Measurements from ENCODE around the gene CHTF8. TPM values are rescaled to one million over a fixed set of nuclear protein-coding genes. Genes with fewer than 3 reads are reported as not detected.
"Not testable (repeated sequence)": the region's sequence is repeated elsewhere in the genome, so short reads cannot be mapped to it uniquely, and the experiment has no call there.

CHTF8 gene
- total RNA-seq, 1 donor from 2014 or later, result 86.4 TPM

DNA sequence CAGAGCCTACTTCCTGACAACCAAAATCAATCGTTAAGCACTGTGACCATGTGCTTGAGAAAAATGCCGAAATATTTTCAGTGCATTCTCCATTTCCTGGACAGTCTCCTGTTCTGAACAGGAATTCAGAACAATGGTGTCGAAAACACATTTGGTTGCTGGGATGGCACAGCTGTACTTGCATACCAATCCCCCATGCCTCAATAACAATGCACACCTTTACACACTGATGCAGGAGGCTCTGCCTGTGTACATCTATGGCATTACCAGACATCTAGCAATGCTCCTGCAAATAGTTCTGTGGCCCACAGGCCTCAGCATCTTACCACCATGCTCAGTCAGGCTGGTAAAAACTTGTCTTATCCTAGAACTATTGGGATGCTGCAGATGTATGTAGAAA lies 6.2 kb downstream of the CHTF8 start:
- Histone ChIP-seq H3K79me2 (ENCODE audit: insufficient read depth, low read length) (peaks cover 77% of the 10 kb centered on the region), H3K27ac (ENCODE audit: low read depth, low read length) (no peak overlapping the region), H3K4me1 (ENCODE audit: insufficient read depth, low read length) (peaks cover 4% of the 10 kb centered on the region), H3K9ac (ENCODE audit: low read length) (no peak overlapping the region), H2AFZ (ENCODE audit: low read depth, low read length) (no peak overlapping the region), H3K4me2 (ENCODE audit: low read length) (no peak overlapping the region), H3K4me3 (ENCODE audit: insufficient read depth, low read depth, low read length) (no peak overlapping the region), H3K27me3 (ENCODE audit: insufficient read depth, low read length) (no peaks in the 10 kb centered on the region), H3K36me3 (ENCODE audit: insufficient read depth, low read length) (no peaks in the 10 kb centered on the region), H3K9me3 (ENCODE audit: insufficient read depth, low read depth, low read length) (no peaks in the 10 kb centered on the region), H4K20me1 (ENCODE audit: insufficient read depth, low read length) (peaks cover 72% of the 10 kb centered on the region)
- no peaks in the 10 kb centered on the region for H3K9me3 Mint-ChIP-seq (ENCODE audit: unreplicated experiment)
- peaks cover 7% of the 10 kb centered on the region for H3K36me3 Mint-ChIP-seq (ENCODE audit: low read depth, unreplicated experiment)
- no peak overlapping the region for H3K27ac Mint-ChIP-seq (ENCODE audit: unreplicated experiment)
- DNase-seq (ENCODE audit: low read depth), result no peak
- TF ChIP-seq, protein P1, sequence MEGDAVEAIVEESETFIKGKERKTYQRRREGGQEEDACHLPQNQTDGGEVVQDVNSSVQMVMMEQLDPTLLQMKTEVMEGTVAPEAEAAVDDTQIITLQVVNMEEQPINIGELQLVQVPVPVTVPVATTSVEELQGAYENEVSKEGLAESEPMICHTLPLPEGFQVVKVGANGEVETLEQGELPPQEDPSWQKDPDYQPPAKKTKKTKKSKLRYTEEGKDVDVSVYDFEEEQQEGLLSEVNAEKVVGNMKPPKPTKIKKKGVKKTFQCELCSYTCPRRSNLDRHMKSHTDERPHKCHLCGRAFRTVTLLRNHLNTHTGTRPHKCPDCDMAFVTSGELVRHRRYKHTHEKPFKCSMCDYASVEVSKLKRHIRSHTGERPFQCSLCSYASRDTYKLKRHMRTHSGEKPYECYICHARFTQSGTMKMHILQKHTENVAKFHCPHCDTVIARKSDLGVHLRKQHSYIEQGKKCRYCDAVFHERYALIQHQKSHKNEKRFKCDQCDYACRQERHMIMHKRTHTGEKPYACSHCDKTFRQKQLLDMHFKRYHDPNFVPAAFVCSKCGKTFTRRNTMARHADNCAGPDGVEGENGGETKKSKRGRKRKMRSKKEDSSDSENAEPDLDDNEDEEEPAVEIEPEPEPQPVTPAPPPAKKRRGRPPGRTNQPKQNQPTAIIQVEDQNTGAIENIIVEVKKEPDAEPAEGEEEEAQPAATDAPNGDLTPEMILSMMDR (IDR thresholded peaks at IDR 0.05; ENCODE audit: insufficient read depth, low read depth, low read length), result no peak
- TF ChIP-seq EZH2 (IDR thresholded peaks at IDR 0.05; ENCODE audit: insufficient read depth, low read length), result no peak
- FAIRE-seq, result no peak
- H3K27me3 Mint-ChIP-seq (ENCODE audit: low read depth, unreplicated experiment), result no peaks in the 10 kb centered on the region
- peaks cover 17% of the 10 kb centered on the region for H3K4me1 Mint-ChIP-seq (ENCODE audit: low read depth, unreplicated experiment)
- H3K4me3 Mint-ChIP-seq (ENCODE audit: unreplicated experiment), result no peak overlapping the region

DNA sequence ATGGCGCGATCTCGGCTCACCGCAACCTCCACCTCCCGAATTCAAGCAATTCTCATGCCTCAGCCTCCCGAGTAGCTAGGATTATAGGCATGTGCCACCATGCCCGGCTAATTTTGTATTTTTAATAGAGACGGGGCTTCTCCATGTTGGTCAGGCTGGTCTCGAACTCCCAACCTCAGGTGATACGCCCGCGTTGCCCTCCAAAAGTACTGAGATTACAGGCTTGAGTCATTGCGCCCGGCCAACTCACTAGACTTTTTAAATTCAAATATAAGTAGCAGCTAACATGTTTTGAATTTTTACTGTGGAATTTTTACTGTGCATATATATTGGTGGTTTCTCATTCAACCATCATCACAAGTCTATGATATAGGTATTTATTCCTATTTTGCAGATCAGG lies 7.4 kb downstream of the CHTF8 start:
- H3K27me3 Mint-ChIP-seq (ENCODE audit: low read depth, unreplicated experiment); H3K4me2 ChIP-seq (ENCODE audit: low read length); H3K4me1 ChIP-seq (ENCODE audit: insufficient read depth, low read length); H3K27me3 ChIP-seq (ENCODE audit: insufficient read depth, low read length); H3K9me3 ChIP-seq (ENCODE audit: insufficient read depth, low read depth, low read length); H3K4me3 Mint-ChIP-seq (ENCODE audit: unreplicated experiment); H3K36me3 ChIP-seq (ENCODE audit: insufficient read depth, low read length); H3K9ac ChIP-seq (ENCODE audit: low read length); H3K4me3 ChIP-seq (ENCODE audit: insufficient read depth, low read depth, low read length); DNase-seq (ENCODE audit: low read depth); H3K27ac Mint-ChIP-seq (ENCODE audit: unreplicated experiment); FAIRE-seq; H2AFZ ChIP-seq (ENCODE audit: low read depth, low read length); H3K9me3 Mint-ChIP-seq (ENCODE audit: unreplicated experiment); H3K27ac ChIP-seq (ENCODE audit: low read depth, low read length): not testable (repeated sequence)
- peaks cover 12% of the 10 kb centered on the region for H3K4me1 Mint-ChIP-seq (ENCODE audit: low read depth, unreplicated experiment)
- peaks cover 15% of the 10 kb centered on the region for H3K36me3 Mint-ChIP-seq (ENCODE audit: low read depth, unreplicated experiment)
- Histone ChIP-seq H3K79me2 (ENCODE audit: insufficient read depth, low read length) (peaks cover 65% of the 10 kb centered on the region), H4K20me1 (ENCODE audit: insufficient read depth, low read length) (peaks cover 75% of the 10 kb centered on the region)

GRCh38 chr16:69124406-69124805 lies 8.0 kb downstream of the CHTF8 start:
- peaks cover 72% of the 10 kb centered on the region for H4K20me1 ChIP-seq (ENCODE audit: insufficient read depth, low read length)
- FAIRE-seq; H2AFZ ChIP-seq (ENCODE audit: low read depth, low read length); H3K4me1 Mint-ChIP-seq (ENCODE audit: low read depth, unreplicated experiment); H3K9ac ChIP-seq (ENCODE audit: low read length); DNase-seq (ENCODE audit: low read depth); H3K36me3 ChIP-seq (ENCODE audit: insufficient read depth, low read length); H3K9me3 ChIP-seq (ENCODE audit: insufficient read depth, low read depth, low read length); H3K27me3 ChIP-seq (ENCODE audit: insufficient read depth, low read length); H3K4me3 ChIP-seq (ENCODE audit: insufficient read depth, low read depth, low read length); H3K9me3 Mint-ChIP-seq (ENCODE audit: unreplicated experiment); H3K4me2 ChIP-seq (ENCODE audit: low read length); H3K4me3 Mint-ChIP-seq (ENCODE audit: unreplicated experiment); H3K27ac Mint-ChIP-seq (ENCODE audit: unreplicated experiment); H3K27ac ChIP-seq (ENCODE audit: low read depth, low read length); H3K27me3 Mint-ChIP-seq (ENCODE audit: low read depth, unreplicated experiment); H3K4me1 ChIP-seq (ENCODE audit: insufficient read depth, low read length): not testable (repeated sequence)
- H3K79me2 ChIP-seq (ENCODE audit: insufficient read depth, low read length), result peaks cover 59% of the 10 kb centered on the region
- peaks cover 12% of the 10 kb centered on the region for H3K36me3 Mint-ChIP-seq (ENCODE audit: low read depth, unreplicated experiment)

GRCh38 chr16:69123910-69124309 lies 8.5 kb downstream of the CHTF8 start:
- no peak for FAIRE-seq
- peak; percentile 40 for DNase-seq (ENCODE audit: low read depth)
- Histone ChIP-seq H4K20me1 (ENCODE audit: insufficient read depth, low read length) (peaks cover 75% of the 10 kb centered on the region), H3K9ac (ENCODE audit: low read length) (no peak overlapping the region), H3K27ac (ENCODE audit: low read depth, low read length) (no peak overlapping the region), H2AFZ (ENCODE audit: low read depth, low read length) (no peak overlapping the region), H3K4me3 (ENCODE audit: insufficient read depth, low read depth, low read length) (no peak overlapping the region), H3K4me1 (ENCODE audit: insufficient read depth, low read length) (no peaks in the 10 kb centered on the region), H3K79me2 (ENCODE audit: insufficient read depth, low read length) (peaks cover 56% of the 10 kb centered on the region), H3K27me3 (ENCODE audit: insufficient read depth, low read length) (no peaks in the 10 kb centered on the region), H3K4me2 (ENCODE audit: low read length) (no peak overlapping the region), H3K36me3 (ENCODE audit: insufficient read depth, low read length) (peaks cover 8% of the 10 kb centered on the region), H3K9me3 (ENCODE audit: insufficient read depth, low read depth, low read length) (no peaks in the 10 kb centered on the region)
- Mint-ChIP-seq H3K27ac (ENCODE audit: unreplicated experiment) (no peak overlapping the region), H3K27me3 (ENCODE audit: low read depth, unreplicated experiment) (no peaks in the 10 kb centered on the region), H3K4me1 (ENCODE audit: low read depth, unreplicated experiment) (peaks cover 5% of the 10 kb centered on the region), H3K36me3 (ENCODE audit: low read depth, unreplicated experiment) (peaks cover 12% of the 10 kb centered on the region), H3K9me3 (ENCODE audit: unreplicated experiment) (no peaks in the 10 kb centered on the region), H3K4me3 (ENCODE audit: unreplicated experiment) (no peak overlapping the region)
- no peak for TF ChIP-seq EZH2 (IDR thresholded peaks at IDR 0.05; ENCODE audit: insufficient read depth, low read length)
- TF ChIP-seq, protein P1 (IDR thresholded peaks at IDR 0.05; ENCODE audit: insufficient read depth, low read depth, low read length), result peak; percentile 68
